Esophagus squamous epithelium (tissue), 4 donors: ENCODE measurements around the gene TRIM73.
"Not testable (repeated sequence)": the region's sequence is repeated elsewhere in the genome, so short reads cannot be mapped to it uniquely, and the experiment has no call there.

Experiments
- POLR2A ChIP-seq, 4 donors: fragments of 450-650 bp; IDR thresholded peaks; one replicate each; pipeline ENCODE4 v1.6.1; 2017; ENCODE audit warnings: antibody characterized with exemption in 4 of 4, mild to moderate bottlenecking in 4 of 4, moderate library complexity in 3 of 4
- TF ChIP-seq, protein P1 (sequence below), 6 experiments: fragments of 450-650 bp in 4 of 6; fragments of 200-600 bp in 2 of 6; sonication (generic) in 2 of 6; IDR thresholded peaks; one replicate each; pipeline ENCODE4 v1.5.1; 2016 to 2019; ENCODE audit warnings: antibody characterized with exemption in 6 of 6, mild to moderate bottlenecking in 4 of 6, moderate library complexity in 4 of 6

DNA sequence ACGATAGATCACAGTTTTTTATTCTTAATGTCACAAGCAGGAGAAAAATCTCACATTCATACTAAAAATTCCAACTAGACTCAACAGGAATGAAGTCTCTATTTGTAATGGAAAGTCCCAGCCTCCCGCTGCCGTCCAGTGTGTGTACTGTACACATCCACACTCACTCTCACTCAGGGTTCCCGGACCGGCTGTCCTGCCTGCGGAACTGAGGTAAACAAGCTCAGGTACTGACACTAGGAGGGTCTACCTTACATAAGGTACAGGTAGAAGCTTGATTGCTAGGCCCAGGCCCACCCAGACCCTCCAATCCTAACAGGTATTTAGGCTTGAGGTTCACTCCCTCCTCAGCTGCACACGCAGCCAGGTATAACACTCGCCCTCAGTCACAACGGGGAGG lies 21.4 kb downstream of the TRIM73 start:
- TF ChIP-seq, protein P1, sequence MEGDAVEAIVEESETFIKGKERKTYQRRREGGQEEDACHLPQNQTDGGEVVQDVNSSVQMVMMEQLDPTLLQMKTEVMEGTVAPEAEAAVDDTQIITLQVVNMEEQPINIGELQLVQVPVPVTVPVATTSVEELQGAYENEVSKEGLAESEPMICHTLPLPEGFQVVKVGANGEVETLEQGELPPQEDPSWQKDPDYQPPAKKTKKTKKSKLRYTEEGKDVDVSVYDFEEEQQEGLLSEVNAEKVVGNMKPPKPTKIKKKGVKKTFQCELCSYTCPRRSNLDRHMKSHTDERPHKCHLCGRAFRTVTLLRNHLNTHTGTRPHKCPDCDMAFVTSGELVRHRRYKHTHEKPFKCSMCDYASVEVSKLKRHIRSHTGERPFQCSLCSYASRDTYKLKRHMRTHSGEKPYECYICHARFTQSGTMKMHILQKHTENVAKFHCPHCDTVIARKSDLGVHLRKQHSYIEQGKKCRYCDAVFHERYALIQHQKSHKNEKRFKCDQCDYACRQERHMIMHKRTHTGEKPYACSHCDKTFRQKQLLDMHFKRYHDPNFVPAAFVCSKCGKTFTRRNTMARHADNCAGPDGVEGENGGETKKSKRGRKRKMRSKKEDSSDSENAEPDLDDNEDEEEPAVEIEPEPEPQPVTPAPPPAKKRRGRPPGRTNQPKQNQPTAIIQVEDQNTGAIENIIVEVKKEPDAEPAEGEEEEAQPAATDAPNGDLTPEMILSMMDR (IDR thresholded peaks at IDR 0.05) = not testable (repeated sequence)
- TF ChIP-seq POLR2A (IDR thresholded peaks at IDR 0.05) = not testable (repeated sequence)
